Glutamatergic neuron (in vitro differentiated cells): ENCODE results near the gene ZC3H10. TPM values are rescaled to one million over a fixed set of nuclear protein-coding genes. Genes with fewer than 3 reads are reported as not detected.

Experiments used
- DNase-seq: peaks from one replicate; pipeline ENCODE4 v3.0.0; 2022
- H3K27ac Mint-ChIP-seq: one replicate; pipeline ENCODE4 v1.8.0; 2020; ENCODE audit warnings: mild to moderate bottlenecking, mixed read lengths, inconsistent platforms; ENCODE audit not compliant: unreplicated experiment
- H3K27me3 Mint-ChIP-seq: one replicate; pipeline ENCODE4 v1.8.0; 2020; ENCODE audit warnings: mild to moderate bottlenecking, moderate library complexity, mixed read lengths, inconsistent platforms; ENCODE audit not compliant: unreplicated experiment
- H3K36me3 Mint-ChIP-seq: one replicate; pipeline ENCODE4 v1.8.0; 2020; ENCODE audit warnings: mild to moderate bottlenecking, mixed read lengths, inconsistent platforms; ENCODE audit not compliant: unreplicated experiment
- H3K4me1 Mint-ChIP-seq: one replicate; pipeline ENCODE4 v1.8.0; 2020; ENCODE audit warnings: mild to moderate bottlenecking, low read depth, mixed read lengths, inconsistent platforms; ENCODE audit not compliant: unreplicated experiment
- H3K4me3 Mint-ChIP-seq: one replicate; pipeline ENCODE4 v1.8.0; 2020; ENCODE audit warnings: mild to moderate bottlenecking, mixed read lengths, inconsistent platforms; ENCODE audit not compliant: unreplicated experiment
- H3K9me3 Mint-ChIP-seq: one replicate; pipeline ENCODE4 v1.8.0; 2020; ENCODE audit warnings: mild to moderate bottlenecking, moderate library complexity, mixed read lengths, inconsistent platforms; ENCODE audit not compliant: unreplicated experiment
- CTCF ChIP-seq: fragments of 200-600 bp; sonication (generic); IDR thresholded peaks from one replicate; pipeline ENCODE4 v1.5.0; 2021; ENCODE audit not compliant: partially characterized antibody, unreplicated experiment
- total RNA-seq: library from RNA; stranded (reverse); fragmentation: NEBNext Ultra II Directional; extraction: Animal tissue kit (Norgen Biotek cat#: 25700); gene quantifications from one replicate; pipeline ENCODE4 v1.2.1, GENCODE V29; 2021; ENCODE audit not compliant: unreplicated experiment

The ZC3H10 gene
- total RNA-seq, 1 donor from 2014 or later, result 11.1 TPM

- Mint-ChIP-seq H3K36me3 (no peaks in the 10 kb centered on the region), H3K9me3 (peaks cover 2% of the 10 kb centered on the region), H3K4me1 (peaks cover 13% of the 10 kb centered on the region), H3K27me3 (no peaks in the 10 kb centered on the region), H3K27ac (no peak overlapping the region), H3K4me3 (no peak overlapping the region)
- no peak for DNase-seq
- no peak for TF ChIP-seq CTCF
These were observed 15.4 kb upstream of the ZC3H10 start for GRCh38 chr12:56102683-56103065.

GRCh38 chr12:56103066-56103711 lies 14.9 kb upstream of the ZC3H10 start:
- Mint-ChIP-seq H3K27me3 (no peaks in the 10 kb centered on the region), H3K4me3 (peak overlapping the region; percentile 100), H3K9me3 (peaks cover 2% of the 10 kb centered on the region), H3K27ac (peak overlapping the region; percentile 95), H3K4me1 (peaks cover 13% of the 10 kb centered on the region), H3K36me3 (no peaks in the 10 kb centered on the region)
- no peak for DNase-seq
- no peak for TF ChIP-seq CTCF

GRCh38 chr12:56103823-56104108 lies 14.3 kb upstream of the ZC3H10 start:
- Mint-ChIP-seq H3K27me3 (no peaks in the 10 kb centered on the region), H3K9me3 (peaks cover 2% of the 10 kb centered on the region), H3K4me1 (peaks cover 13% of the 10 kb centered on the region), H3K36me3 (no peaks in the 10 kb centered on the region), H3K4me3 (peak overlapping the region; percentile 100), H3K27ac (peak overlapping the region; percentile 95)
- no peak for DNase-seq
- TF ChIP-seq CTCF, result no peak

- Mint-ChIP-seq H3K4me1 (peaks cover 13% of the 10 kb centered on the region), H3K27me3 (no peaks in the 10 kb centered on the region), H3K9me3 (peaks cover 2% of the 10 kb centered on the region), H3K4me3 (peak within 1 kb of the TSS; percentile 100), H3K27ac (peak within 1 kb of the TSS; percentile 95), H3K36me3 (no peaks in the 10 kb centered on the region)
- DNase-seq, result peak; percentile 98
- no peak for TF ChIP-seq CTCF
These were observed 13.8 kb upstream of the ZC3H10 start, which contains the start of gene PA2G4 for GRCh38 chr12:56104109-56104814. Gene PA2G4 (plus strand): TSS chr12:56104559. CDS start chr12:56104738, 179 bp downstream.
